ENCODE measurements around the gene DISP1. TPM values are rescaled to one million over a fixed set of nuclear protein-coding genes. Genes with fewer than 3 reads are reported as not detected.

DISP1 gene
- total RNA-seq, 2 experiments from 2014 or later: 1.4 to 1.6 TPM

- H3K27ac Mint-ChIP-seq: no peak overlapping the region
These were observed 37.4 kb upstream of the DISP1 start for GRCh38 chr1:222777463-222777862.

DNA sequence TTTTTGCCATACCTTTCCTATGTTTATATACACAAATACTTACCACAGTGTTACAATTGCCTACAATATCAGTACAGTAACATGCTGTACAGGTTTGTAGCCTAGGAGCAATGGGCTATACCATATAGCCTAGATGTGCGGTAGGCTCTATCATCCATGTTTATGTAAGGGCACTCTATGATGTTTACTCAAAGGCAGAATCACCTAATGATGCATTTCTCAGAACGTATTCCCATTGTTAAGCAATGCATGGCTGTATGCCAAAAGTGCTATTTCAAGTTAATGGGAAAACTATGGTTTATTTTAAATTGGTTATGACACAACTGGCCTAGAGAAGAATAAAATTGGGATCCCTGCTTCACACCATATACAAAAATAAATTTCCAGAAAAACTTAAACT, 36.9 kb upstream of the DISP1 start:
- H3K4me3 Mint-ChIP-seq: no peak overlapping the region
- DNase-seq (no peak), ATAC-seq (ENCODE audit: poor library complexity) (no peak)
- CTCF ChIA-PET: no interaction called here
- POLR2A ChIA-PET: no interaction called here
- TF ChIP-seq CTCF (IDR thresholded peaks at IDR 0.05): no peak
- Histone ChIP-seq H3K36me3 (ENCODE audit: insufficient read depth, low read length) (no peaks in the 10 kb centered on the region), H3K4me1 (ENCODE audit: insufficient read depth, low read length) (peaks cover 3% of the 10 kb centered on the region), H3K9me3 (ENCODE audit: control insufficient read depth in 1 of 2, insufficient read depth in 1 of 2, low read length in 2 of 2) (no peaks in the 10 kb centered on the region), H3K4me3 (ENCODE audit: low read length) (no peak overlapping the region), H3K27ac (ENCODE audit: low read depth in 1 of 2, low read length in 2 of 2) (no peak overlapping the region), H3K27me3 (ENCODE audit: control insufficient read depth in 1 of 2, insufficient read depth in 2 of 2, low read length in 2 of 2) (peaks cover 0 to 4% of the 10 kb centered on the region in 2 experiments)
- H3K4me1 Mint-ChIP-seq (ENCODE audit: low read depth): peaks cover 6% of the 10 kb centered on the region
- intact Hi-C loops (cut with DNase I, micrococcal nuclease): loop anchor here in 1 of 2 experiments (10.0 kb wide), 1 partner anchor 127 kb away; no protein-coding TSS in a partner anchor
- peaks cover 15% of the 10 kb centered on the region for H3K27me3 Mint-ChIP-seq
- H3K9me3 Mint-ChIP-seq: no peaks in the 10 kb centered on the region
- no peak overlapping the region for H3K27ac Mint-ChIP-seq
- no peaks in the 10 kb centered on the region for H3K36me3 Mint-ChIP-seq (ENCODE audit: low read depth)

More at GRCh38 chr1:222777463-222777862, 37.4 kb upstream of the DISP1 start:
- peaks cover 7% of the 10 kb centered on the region for H3K4me1 ChIP-seq (ENCODE audit: insufficient read depth, low read length)
- no peak for ATAC-seq (ENCODE audit: poor library complexity)
- no peak overlapping the region for H3K4me3 Mint-ChIP-seq
- CTCF ChIA-PET: interaction anchor here (1.1 kb wide), 1 partner anchor 347 kb away, joined by 4 read pairs; no protein-coding TSS in a partner anchor
- no peaks in the 10 kb centered on the region for H3K36me3 ChIP-seq (ENCODE audit: insufficient read depth, low read length)
- POLR2A ChIA-PET: no interaction called here
- H3K36me3 Mint-ChIP-seq (ENCODE audit: low read depth): no peaks in the 10 kb centered on the region
- DNase-seq: no peak
- peaks cover 15% of the 10 kb centered on the region for H3K27me3 Mint-ChIP-seq
- peaks cover 11% of the 10 kb centered on the region for H3K4me1 Mint-ChIP-seq (ENCODE audit: low read depth)
- no peaks in the 10 kb centered on the region for H3K9me3 Mint-ChIP-seq
- no peak overlapping the region for H3K27ac ChIP-seq (ENCODE audit: low read depth in 1 of 2, low read length in 2 of 2)
- H3K4me3 ChIP-seq (ENCODE audit: low read length): no peak overlapping the region
- no peak for TF ChIP-seq CTCF (IDR thresholded peaks at IDR 0.05)
- H3K27me3 ChIP-seq (ENCODE audit: control insufficient read depth in 1 of 2, insufficient read depth in 2 of 2, low read length in 2 of 2): peaks cover 0 to 4% of the 10 kb centered on the region in 2 experiments
- intact Hi-C loops (cut with DNase I, micrococcal nuclease): loop anchor here in 1 of 2 experiments (10.0 kb wide), 1 partner anchor 127 kb away; no protein-coding TSS in a partner anchor
- H3K9me3 ChIP-seq (ENCODE audit: control insufficient read depth in 1 of 2, insufficient read depth in 1 of 2, low read length in 2 of 2): no peaks in the 10 kb centered on the region

GRCh38 chr1:222781251-222781650, 33.6 kb upstream of the DISP1 start:
- Histone ChIP-seq H3K27ac (ENCODE audit: low read depth in 1 of 2, low read length in 2 of 2) (no peak overlapping the region), H3K9me3 (ENCODE audit: control insufficient read depth in 1 of 2, insufficient read depth in 1 of 2, low read length in 2 of 2) (no peaks in the 10 kb centered on the region), H3K4me1 (ENCODE audit: insufficient read depth, low read length) (no peaks in the 10 kb centered on the region), H3K4me3 (ENCODE audit: low read length) (no peak overlapping the region), H3K36me3 (ENCODE audit: insufficient read depth, low read length) (no peaks in the 10 kb centered on the region), H3K27me3 (ENCODE audit: control insufficient read depth in 1 of 2, insufficient read depth in 2 of 2, low read length in 2 of 2) (peaks cover 0 to 4% of the 10 kb centered on the region in 2 experiments)
- Mint-ChIP-seq H3K36me3 (ENCODE audit: low read depth) (no peaks in the 10 kb centered on the region), H3K27ac (no peak overlapping the region), H3K4me1 (ENCODE audit: low read depth) (no peaks in the 10 kb centered on the region), H3K27me3 (peaks cover 15% of the 10 kb centered on the region), H3K9me3 (no peaks in the 10 kb centered on the region), H3K4me3 (no peak overlapping the region)
- ChIA-PET CTCF (no interaction called here), POLR2A (no interaction called here)
- ATAC-seq (ENCODE audit: poor library complexity): no peak
- intact Hi-C loops (cut with DNase I, micrococcal nuclease): no loop called here
- DNase-seq: no peak
- TF ChIP-seq CTCF (IDR thresholded peaks at IDR 0.05): no peak
